GM12878 (cell line): ENCODE data around the gene LSM3.

Experiments
- CBFB ChIP-seq: IDR thresholded peaks from 2 replicates; pipeline ENCODE4 v1.6.1; 2016; ENCODE audit warnings: antibody characterized with exemption, low read depth
- CTCF ChIP-seq, 3 experiments: IDR thresholded peaks in 2 of 3; conservative IDR thresholded peaks in 1 of 3; 2 replicates each; pipeline ENCODE4 v1.5.1; 2011; ENCODE audit warnings: low read depth in 3 of 3, low read length in 3 of 3, mild to moderate bottlenecking in 3 of 3, control low read depth in 2 of 3, moderate library complexity in 2 of 3, inconsistent platforms in 1 of 3, mixed read lengths in 1 of 3; ENCODE audit not compliant: control insufficient read depth in 2 of 3, insufficient read depth in 1 of 3; ENCODE audit errors: extremely low read depth in 1 of 3
- EZH2 ChIP-seq: IDR thresholded peaks from 2 replicates; pipeline ENCODE4 v1.6.1; 2012; ENCODE audit warnings: low read depth, mild to moderate bottlenecking, control low read depth, inconsistent platforms, low read length, borderline replicate concordance; ENCODE audit not compliant: control insufficient read depth
- KDM1A ChIP-seq: fragments of 200-600 bp; sonication (generic); IDR thresholded peaks from 2 replicates; pipeline ENCODE4 v1.6.1; 2016; ENCODE audit warnings: borderline replicate concordance
- NFIC ChIP-seq: IDR thresholded peaks from 2 replicates; pipeline ENCODE4 v1.6.1; 2012; ENCODE audit warnings: low read depth, mild to moderate bottlenecking, inconsistent platforms, low read length, moderate library complexity
- PRDM15 ChIP-seq: fragments of 450-650 bp; formaldehyde crosslinking; IDR thresholded peaks from 2 replicates; pipeline ENCODE4 v1.4.0; 2020; ENCODE audit warnings: mild to moderate bottlenecking, moderate library complexity
- STAT3 ChIP-seq: IDR thresholded peaks from 2 replicates; pipeline ENCODE4 v1.6.1; 2011; ENCODE audit warnings: low read depth, low read length, improper control_type of control experiment
- TCF12 ChIP-seq: IDR thresholded peaks from 2 replicates; pipeline ENCODE4 v1.6.1; 2011; ENCODE audit warnings: low read depth, mild to moderate bottlenecking, low read length
- USF2 ChIP-seq: IDR thresholded peaks from 2 replicates; pipeline ENCODE4 v1.6.1; 2011; ENCODE audit warnings: low read depth, low read length, improper control_type of control experiment, borderline replicate concordance

GRCh38 chr3:14170531-14171159 is 8.0 kb upstream of the LSM3 start:
- TF ChIP-seq NFIC (no peak), PRDM15 (CRISPR knock-in tag) (no peak), CTCF (IDR thresholded peaks at IDR 0.05 in 2 of 3, conservative IDR thresholded peaks at IDR 0.05 in 1 of 3; ENCODE audit: control insufficient read depth in 2 of 3, extremely low read depth in 1 of 3, insufficient read depth in 1 of 3, low read depth in 3 of 3, low read length in 3 of 3) (no peak), USF2 (no peak), EZH2 (no peak), KDM1A (no peak), STAT3 (no peak), TCF12 (no peak), CBFB (no peak)
